GM06990 (cell line): ENCODE results near the gene OR14I1.

Experiments
- DNase-seq: peaks from one replicate; pipeline ENCODE4 v3.0.0-alpha.2; 2011; ENCODE audit not compliant: insufficient read length; ENCODE audit errors: extremely low read depth
- H3K27me3 ChIP-seq: replicated peaks from 2 replicates; pipeline ENCODE4 v1.6.0; 2011; ENCODE audit warnings: low read length; ENCODE audit not compliant: control insufficient read depth, insufficient read depth
- H3K36me3 ChIP-seq: 2 replicates; pipeline ENCODE4 v1.5.1; 2011; ENCODE audit warnings: low read length; ENCODE audit not compliant: control insufficient read depth, insufficient read depth
- H3K4me3 ChIP-seq: replicated peaks from 2 replicates; pipeline ENCODE4 v1.5.1; 2011; ENCODE audit warnings: low read depth, mild to moderate bottlenecking, control low read depth, low read length
- CTCF ChIP-seq: IDR thresholded peaks from 2 replicates; pipeline ENCODE4 v1.5.1; 2011; ENCODE audit warnings: low read length, control low read depth, mild to moderate bottlenecking, inconsistent platforms; ENCODE audit not compliant: insufficient read depth, poor library complexity, severe bottlenecking

OR14I1 gene

GRCh38 chr1:248702714-248703113 is at the start of gene OR14I1:
Gene OR14I1, minus strand, starts transcription at chr1:248702766.
- Histone ChIP-seq H3K27me3 (no peaks in the 10 kb centered on the region), H3K36me3 (no peaks in the 10 kb centered on the region), H3K4me3 (no peak within 1 kb of the TSS)
- no peak for DNase-seq
- TF ChIP-seq CTCF, result no peak

DNA sequence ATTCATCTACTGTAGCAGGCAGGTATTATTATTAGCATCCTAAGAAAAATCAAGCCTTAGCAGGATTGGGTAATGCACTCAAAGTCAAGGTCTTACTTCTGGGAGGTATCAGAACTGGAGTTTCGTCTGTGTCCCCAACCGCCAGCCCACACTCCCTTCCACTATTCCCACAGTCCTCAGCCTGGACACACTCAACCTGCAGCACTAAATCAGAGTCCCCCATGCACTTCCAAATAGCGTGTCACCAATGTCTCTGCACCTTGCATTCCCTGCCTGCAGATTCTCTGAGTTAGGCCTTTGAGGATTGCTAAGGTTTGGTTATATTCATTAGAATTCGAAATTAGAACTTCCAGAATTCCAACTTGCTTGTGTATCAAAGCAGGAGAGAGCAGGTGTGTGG is 49.1 kb upstream of the OR14I1 start:
- no peak for DNase-seq
- no peak overlapping the region for H3K4me3 ChIP-seq
- no peaks in the 10 kb centered on the region for H3K36me3 ChIP-seq
- TF ChIP-seq CTCF, result no peak
- no peaks in the 10 kb centered on the region for H3K27me3 ChIP-seq

DNA sequence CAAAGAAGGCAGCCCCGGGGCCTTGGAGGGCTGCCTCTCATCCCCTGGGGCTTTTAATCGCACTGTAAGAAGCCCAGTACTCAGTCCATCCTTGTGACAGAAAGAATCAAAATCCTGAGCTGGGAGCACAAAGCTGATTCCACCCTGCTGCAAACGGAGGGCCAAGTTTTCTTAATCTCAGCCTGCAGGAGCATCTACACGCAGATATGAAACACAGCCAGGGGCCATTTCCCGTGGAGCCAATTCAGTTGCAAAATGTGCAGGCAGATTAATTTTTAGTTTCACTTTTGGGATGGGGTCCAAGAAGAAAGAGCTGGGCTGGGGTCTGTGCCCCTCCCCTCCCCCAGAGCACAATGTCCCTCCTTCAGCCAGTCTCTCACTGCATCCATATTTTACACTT is 48.6 kb upstream of the OR14I1 start:
- no peak for DNase-seq
- no peaks in the 10 kb centered on the region for H3K27me3 ChIP-seq
- no peak overlapping the region for H3K4me3 ChIP-seq
- no peaks in the 10 kb centered on the region for H3K36me3 ChIP-seq
- TF ChIP-seq CTCF, result no peak

GRCh38 chr1:248750496-248750895 is 47.9 kb upstream of the OR14I1 start:
- Histone ChIP-seq H3K27me3 (no peaks in the 10 kb centered on the region), H3K36me3 (no peaks in the 10 kb centered on the region), H3K4me3 (no peak overlapping the region)
- TF ChIP-seq CTCF, result no peak
- no peak for DNase-seq

DNA sequence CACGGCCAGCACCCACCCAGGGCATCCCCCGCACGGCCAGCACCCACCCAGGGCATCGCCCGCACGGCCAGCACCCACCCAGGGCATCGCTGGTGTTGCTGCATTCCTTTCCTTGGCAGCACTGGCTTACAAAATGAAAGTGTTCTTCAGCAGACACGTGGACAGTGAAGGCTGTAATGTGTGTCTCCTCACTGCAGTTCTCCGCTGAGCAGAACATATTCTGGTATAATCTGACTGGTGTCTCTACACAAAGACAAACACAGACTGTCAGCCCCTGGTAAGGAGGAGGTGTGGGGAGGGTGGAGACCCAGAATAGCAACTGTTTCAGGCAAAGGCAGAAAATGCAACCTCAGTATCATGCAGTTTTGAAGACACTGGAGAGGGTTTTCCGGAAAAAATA is 45.6 kb upstream of the OR14I1 start:
- Histone ChIP-seq H3K36me3 (no peaks in the 10 kb centered on the region), H3K27me3 (no peaks in the 10 kb centered on the region), H3K4me3 (no peak overlapping the region)
- TF ChIP-seq CTCF, result no peak
- no peak for DNase-seq

DNA sequence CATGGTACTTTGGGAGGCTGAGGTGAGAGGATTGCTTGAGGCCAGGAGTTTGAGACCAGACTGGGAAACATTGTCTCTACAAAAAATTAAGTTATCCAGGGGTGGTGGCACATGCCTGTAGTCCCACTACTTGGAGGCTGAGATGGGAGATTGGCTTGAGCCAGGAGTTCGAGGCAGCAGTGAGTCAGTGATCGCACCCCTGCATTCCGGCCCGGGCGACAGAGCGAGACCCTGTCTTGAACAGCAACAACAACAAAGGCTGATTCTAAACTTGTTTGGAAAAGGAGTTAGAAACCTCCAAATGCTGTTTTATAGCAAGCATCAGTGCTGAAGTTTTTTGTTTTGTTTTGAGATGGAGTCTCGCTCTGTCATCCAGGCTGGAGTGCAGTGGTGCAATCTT is 38.3 kb upstream of the OR14I1 start:
- no peak for TF ChIP-seq CTCF
- no peaks in the 10 kb centered on the region for H3K36me3 ChIP-seq
- H3K27me3 ChIP-seq, result no peaks in the 10 kb centered on the region; the same call in 1 of the 2 replicates
- no peak overlapping the region for H3K4me3 ChIP-seq
- no peak for DNase-seq
